ENCODE measurements around the gene HM13. TPM values are rescaled to one million over a fixed set of nuclear protein-coding genes. Genes with fewer than 3 reads are reported as not detected.

The HM13 gene
- total and polyA plus RNA-seq, 2 of the 13 experiments (the other 11 are each of a cell fraction or from before 2014, with no cell fraction given) = 118 to 243 TPM

- TF ChIP-seq SOX6 (IDR thresholded peaks at IDR 0.05) = no peak
- TF ChIP-seq SOX6 (CRISPR knock-in tag; IDR thresholded peaks at IDR 0.05) = no peak
- no peak for TF ChIP-seq ZNF253 (CRISPR knock-in tag; IDR thresholded peaks at IDR 0.05; ENCODE audit: borderline replicate concordance)
- no peak for TF ChIP-seq RAD51 (IDR thresholded peaks at IDR 0.05; ENCODE audit: borderline replicate concordance)
- no peak for TF ChIP-seq NFRKB (IDR thresholded peaks at IDR 0.05)
- no peak for TF ChIP-seq NR2C2 (CRISPR knock-in tag; IDR thresholded peaks at IDR 0.05; ENCODE audit: borderline replicate concordance)
- no peak for TF ChIP-seq RFX1 (IDR thresholded peaks at IDR 0.05)
- no peak for TF ChIP-seq MBNL3 (CRISPR knock-in tag; conservative IDR thresholded peaks at IDR 0.05)
- TF ChIP-seq ZFP82 (CRISPR knock-in tag; IDR thresholded peaks at IDR 0.05; ENCODE audit: borderline replicate concordance) = no peak
- TF ChIP-seq DNMT3B (CRISPR knock-in tag; conservative IDR thresholded peaks at IDR 0.05) = no peak
- TF ChIP-seq FIP1L1 (IDR thresholded peaks at IDR 0.05; ENCODE audit: borderline replicate concordance, insufficient read depth, low read depth, low read length) = no peak
- no peak for TF ChIP-seq HNF4G (IDR thresholded peaks at IDR 0.05; ENCODE audit: borderline replicate concordance, low read depth, low read length)
- no peak for TF ChIP-seq HNF4G (CRISPR knock-in tag; IDR thresholded peaks at IDR 0.05; ENCODE audit: borderline replicate concordance, low read depth)
- no peak; the same call in 1 of the 2 replicates for TF ChIP-seq PHF8 (CRISPR knock-in tag; IDR thresholded peaks at IDR 0.05)
- peak; percentile 78 for TF ChIP-seq FOXA3 (CRISPR knock-in tag; IDR thresholded peaks at IDR 0.05)
- no peak for TF ChIP-seq ZNF256 (CRISPR knock-in tag; conservative IDR thresholded peaks at IDR 0.05)
- TF ChIP-seq SNRNP70 (IDR thresholded peaks at IDR 0.05; ENCODE audit: low read depth, low read length) = no peak
- TF ChIP-seq, protein P1, sequence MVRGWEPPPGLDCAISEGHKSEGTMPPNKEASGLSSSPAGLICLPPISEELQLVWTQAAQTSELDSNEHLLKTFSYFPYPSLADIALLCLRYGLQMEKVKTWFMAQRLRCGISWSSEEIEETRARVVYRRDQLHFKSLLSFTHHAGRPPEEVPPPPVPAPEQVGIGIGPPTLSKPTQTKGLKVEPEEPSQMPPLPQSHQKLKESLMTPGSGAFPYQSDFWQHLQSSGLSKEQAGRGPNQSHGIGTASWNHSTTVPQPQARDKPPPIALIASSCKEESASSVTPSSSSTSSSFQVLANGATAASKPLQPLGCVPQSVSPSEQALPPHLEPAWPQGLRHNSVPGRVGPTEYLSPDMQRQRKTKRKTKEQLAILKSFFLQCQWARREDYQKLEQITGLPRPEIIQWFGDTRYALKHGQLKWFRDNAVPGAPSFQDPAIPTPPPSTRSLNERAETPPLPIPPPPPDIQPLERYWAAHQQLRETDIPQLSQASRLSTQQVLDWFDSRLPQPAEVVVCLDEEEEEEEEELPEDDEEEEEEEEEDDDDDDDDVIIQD (CRISPR knock-in tag; IDR thresholded peaks at IDR 0.05; ENCODE audit: low read depth) = peak; percentile 39; the same call in 1 of the 2 replicates
- no peak for TF ChIP-seq ZNF703 (CRISPR knock-in tag; IDR thresholded peaks at IDR 0.05; ENCODE audit: borderline replicate concordance)
- no peak for TF ChIP-seq KLF16 (CRISPR knock-in tag; IDR thresholded peaks at IDR 0.05)
- TF ChIP-seq AKAP8 (CRISPR knock-in tag; IDR thresholded peaks at IDR 0.05) = no peak
- TF ChIP-seq ZBTB14 (CRISPR knock-in tag; IDR thresholded peaks at IDR 0.05) = 0 out of 2 replicates have a peak, but pooled peaks have one; percentile 13
- TF ChIP-seq E2F2 (CRISPR knock-in tag; IDR thresholded peaks at IDR 0.05; ENCODE audit: borderline replicate concordance) = no peak
- TF ChIP-seq, protein P2, sequence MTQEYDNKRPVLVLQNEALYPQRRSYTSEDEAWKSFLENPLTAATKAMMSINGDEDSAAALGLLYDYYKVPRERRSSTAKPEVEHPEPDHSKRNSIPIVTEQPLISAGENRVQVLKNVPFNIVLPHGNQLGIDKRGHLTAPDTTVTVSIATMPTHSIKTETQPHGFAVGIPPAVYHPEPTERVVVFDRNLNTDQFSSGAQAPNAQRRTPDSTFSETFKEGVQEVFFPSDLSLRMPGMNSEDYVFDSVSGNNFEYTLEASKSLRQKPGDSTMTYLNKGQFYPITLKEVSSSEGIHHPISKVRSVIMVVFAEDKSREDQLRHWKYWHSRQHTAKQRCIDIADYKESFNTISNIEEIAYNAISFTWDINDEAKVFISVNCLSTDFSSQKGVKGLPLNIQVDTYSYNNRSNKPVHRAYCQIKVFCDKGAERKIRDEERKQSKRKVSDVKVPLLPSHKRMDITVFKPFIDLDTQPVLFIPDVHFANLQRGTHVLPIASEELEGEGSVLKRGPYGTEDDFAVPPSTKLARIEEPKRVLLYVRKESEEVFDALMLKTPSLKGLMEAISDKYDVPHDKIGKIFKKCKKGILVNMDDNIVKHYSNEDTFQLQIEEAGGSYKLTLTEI (CRISPR knock-in tag; conservative IDR thresholded peaks at IDR 0.05) = no peak
- TF ChIP-seq RORA (CRISPR knock-in tag; IDR thresholded peaks at IDR 0.05) = no peak
- TF ChIP-seq ZNF605 (CRISPR knock-in tag; IDR thresholded peaks at IDR 0.05) = no peak
- TF ChIP-seq MEF2D (CRISPR knock-in tag; IDR thresholded peaks at IDR 0.05) = no peak
- TF ChIP-seq FOXM1 (CRISPR knock-in tag; IDR thresholded peaks at IDR 0.05) = no peak
- TF ChIP-seq ZFP36L2 (CRISPR knock-in tag; IDR thresholded peaks at IDR 0.05) = no peak
Observed at GRCh38 chr20:31517373-31517772, 3.1 kb downstream of the HM13 start (continued).

Measured in HepG2 (cell line).